Measurements from ENCODE around the gene ZYG11B. TPM values are rescaled to one million over a fixed set of nuclear protein-coding genes. Genes with fewer than 3 reads are reported as not detected.
"Not testable (repeated sequence)": the region's sequence is repeated elsewhere in the genome, so short reads cannot be mapped to it uniquely, and the experiment has no call there.

The ZYG11B gene
- total and polyA plus RNA-seq, 2 experiments from 2014 or later: 14.0 to 40.4 TPM

DNA sequence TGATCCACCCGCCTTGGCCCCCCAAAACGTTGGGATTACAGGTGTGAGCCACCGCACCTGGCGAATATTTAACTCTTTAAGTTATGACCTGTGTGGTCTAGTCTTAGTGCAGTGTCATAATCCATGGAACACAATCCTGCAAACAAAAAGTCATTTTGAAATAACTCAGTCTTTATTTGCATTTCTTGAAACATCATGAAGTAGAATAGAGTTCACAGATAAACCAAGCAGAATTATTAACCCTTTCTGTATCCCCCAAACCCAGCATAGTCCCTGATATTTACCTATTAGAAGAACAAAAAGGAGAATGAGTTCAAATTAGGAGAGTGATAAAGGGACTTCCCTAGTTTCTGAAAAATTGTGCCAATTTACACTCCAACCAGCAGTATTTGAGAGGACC, 19.9 kb downstream of the ZYG11B start:
- Histone ChIP-seq H3K9me3 (ENCODE audit: low read depth) (no peaks in the 10 kb centered on the region), H3K4me1 (ENCODE audit: low read depth) (peaks cover 11% of the 10 kb centered on the region), H3K36me3 (no peaks in the 10 kb centered on the region), H3K27me3 (no peaks in the 10 kb centered on the region), H3K4me3 (no peak overlapping the region), H3K27ac (no peak overlapping the region)
- TF ChIP-seq, protein P1, sequence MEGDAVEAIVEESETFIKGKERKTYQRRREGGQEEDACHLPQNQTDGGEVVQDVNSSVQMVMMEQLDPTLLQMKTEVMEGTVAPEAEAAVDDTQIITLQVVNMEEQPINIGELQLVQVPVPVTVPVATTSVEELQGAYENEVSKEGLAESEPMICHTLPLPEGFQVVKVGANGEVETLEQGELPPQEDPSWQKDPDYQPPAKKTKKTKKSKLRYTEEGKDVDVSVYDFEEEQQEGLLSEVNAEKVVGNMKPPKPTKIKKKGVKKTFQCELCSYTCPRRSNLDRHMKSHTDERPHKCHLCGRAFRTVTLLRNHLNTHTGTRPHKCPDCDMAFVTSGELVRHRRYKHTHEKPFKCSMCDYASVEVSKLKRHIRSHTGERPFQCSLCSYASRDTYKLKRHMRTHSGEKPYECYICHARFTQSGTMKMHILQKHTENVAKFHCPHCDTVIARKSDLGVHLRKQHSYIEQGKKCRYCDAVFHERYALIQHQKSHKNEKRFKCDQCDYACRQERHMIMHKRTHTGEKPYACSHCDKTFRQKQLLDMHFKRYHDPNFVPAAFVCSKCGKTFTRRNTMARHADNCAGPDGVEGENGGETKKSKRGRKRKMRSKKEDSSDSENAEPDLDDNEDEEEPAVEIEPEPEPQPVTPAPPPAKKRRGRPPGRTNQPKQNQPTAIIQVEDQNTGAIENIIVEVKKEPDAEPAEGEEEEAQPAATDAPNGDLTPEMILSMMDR (IDR thresholded peaks at IDR 0.05; ENCODE audit: low read depth, low read length): no peak
- DNase-seq (ENCODE audit: low read depth in 1 of 2, low spot score in 1 of 2): no peak

DNA sequence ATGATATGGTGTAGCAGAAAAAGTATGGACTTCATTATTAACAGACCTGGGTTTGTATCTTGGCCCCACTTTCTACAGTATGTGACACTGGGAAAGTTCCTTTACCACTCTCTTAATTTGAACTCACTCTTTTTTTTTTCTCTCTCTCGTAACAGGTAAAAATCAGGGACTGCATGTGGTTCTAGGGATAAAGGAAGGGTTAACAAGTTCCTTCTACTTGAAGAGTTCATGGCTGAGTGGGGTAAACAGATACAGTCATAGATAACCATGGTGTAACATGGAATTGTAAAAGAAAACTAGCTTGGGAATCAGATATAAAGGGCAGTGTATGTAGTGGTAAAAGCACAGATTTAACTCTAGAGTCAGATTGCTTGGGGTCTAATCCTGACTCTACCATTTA, 21.2 kb downstream of the ZYG11B start:
- Histone ChIP-seq H3K36me3 (no peaks in the 10 kb centered on the region), H3K27me3 (no peaks in the 10 kb centered on the region), H3K4me3 (no peak overlapping the region), H3K4me1 (ENCODE audit: low read depth) (peaks cover 22% of the 10 kb centered on the region), H3K27ac (no peak overlapping the region), H3K9me3 (ENCODE audit: low read depth) (no peaks in the 10 kb centered on the region)
- DNase-seq (ENCODE audit: low read depth in 1 of 2, low spot score in 1 of 2): no peak
- TF ChIP-seq, protein P1 (IDR thresholded peaks at IDR 0.05; ENCODE audit: low read depth, low read length): no peak

DNA sequence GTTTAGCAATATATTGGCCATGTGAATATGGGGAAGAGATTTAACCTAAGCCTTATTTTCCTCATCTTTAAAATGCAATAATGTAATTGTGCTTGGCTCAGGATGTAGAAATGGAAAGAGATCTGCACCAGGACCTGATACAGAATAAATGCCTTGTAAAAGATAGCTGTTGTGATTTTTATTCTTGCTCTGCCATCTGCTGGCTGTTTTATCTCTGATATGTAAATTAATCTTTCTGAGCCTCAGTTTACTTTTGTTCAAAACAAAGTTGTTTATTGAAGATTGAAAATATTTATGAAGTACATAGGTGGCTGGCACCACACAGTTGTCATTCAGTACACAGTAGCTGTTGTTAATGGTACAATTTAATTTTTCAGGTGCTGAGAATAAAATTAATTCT, 21.9 kb downstream of the ZYG11B start:
- peak in 1 of 2 donors; percentile 19 for DNase-seq (ENCODE audit: low read depth in 1 of 2, low spot score in 1 of 2)
- no peaks in the 10 kb centered on the region for H3K9me3 ChIP-seq (ENCODE audit: low read depth)

DNA sequence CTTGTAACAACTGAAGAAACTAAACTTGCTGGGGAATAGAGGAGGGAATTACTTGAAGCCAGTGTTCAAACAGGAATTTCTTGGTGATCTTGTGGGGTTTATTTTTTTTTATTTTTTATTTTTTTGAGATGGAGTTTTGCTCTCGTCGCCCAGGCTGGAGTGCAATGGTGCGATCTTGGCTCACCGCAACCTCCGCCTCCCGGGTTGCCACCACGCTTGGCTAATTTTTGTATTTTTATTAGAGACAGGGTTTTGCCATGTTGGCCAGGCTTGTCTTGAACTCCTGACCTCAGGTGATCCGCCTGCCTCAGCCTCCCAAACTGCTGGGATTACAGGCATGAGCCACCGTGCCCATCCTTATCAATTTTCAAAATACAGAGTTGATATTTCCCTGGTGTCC, 23.2 kb downstream of the ZYG11B start:
- H3K36me3 ChIP-seq; H3K27ac ChIP-seq; H3K27me3 ChIP-seq; H3K9me3 ChIP-seq (ENCODE audit: low read depth); DNase-seq (ENCODE audit: low read depth in 1 of 2, low spot score in 1 of 2); H3K4me3 ChIP-seq: not testable (repeated sequence)
- H3K4me1 ChIP-seq (ENCODE audit: low read depth): peaks cover 23% of the 10 kb centered on the region

More for the DNA sequence above, 21.9 kb downstream of the ZYG11B start:
- no peaks in the 10 kb centered on the region for H3K27me3 ChIP-seq
- H3K27ac ChIP-seq: no peak overlapping the region
- H3K4me3 ChIP-seq: no peak overlapping the region
- TF ChIP-seq, protein P1 (IDR thresholded peaks at IDR 0.05; ENCODE audit: low read depth, low read length): no peak
- H3K4me1 ChIP-seq (ENCODE audit: low read depth): peaks cover 23% of the 10 kb centered on the region
- H3K36me3 ChIP-seq: no peaks in the 10 kb centered on the region

DNA sequence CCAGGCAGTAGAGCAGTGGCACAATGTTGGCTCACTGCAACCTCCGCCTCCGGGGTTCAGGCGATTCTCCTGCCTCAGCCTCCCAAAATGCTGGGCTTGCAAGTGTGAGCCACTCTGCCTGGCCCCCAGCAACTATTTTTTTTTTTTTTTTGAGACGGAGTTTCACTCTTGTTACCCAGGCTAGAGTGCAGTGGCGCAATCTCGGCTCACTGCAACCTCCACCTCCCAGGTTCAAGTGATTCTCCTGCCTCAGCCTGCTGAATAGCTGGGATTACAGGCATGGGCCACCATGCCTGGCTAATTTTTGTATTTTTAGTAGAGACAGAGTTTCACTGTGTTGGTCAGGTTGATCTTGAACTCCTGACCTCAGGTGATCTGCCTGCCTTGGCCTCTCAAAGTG, 23.9 kb downstream of the ZYG11B start:
- H3K36me3 ChIP-seq; H3K9me3 ChIP-seq (ENCODE audit: low read depth); DNase-seq (ENCODE audit: low read depth in 1 of 2, low spot score in 1 of 2); H3K4me3 ChIP-seq; H3K27me3 ChIP-seq; H3K27ac ChIP-seq: not testable (repeated sequence)
- H3K4me1 ChIP-seq (ENCODE audit: low read depth): peaks cover 23% of the 10 kb centered on the region

DNA sequence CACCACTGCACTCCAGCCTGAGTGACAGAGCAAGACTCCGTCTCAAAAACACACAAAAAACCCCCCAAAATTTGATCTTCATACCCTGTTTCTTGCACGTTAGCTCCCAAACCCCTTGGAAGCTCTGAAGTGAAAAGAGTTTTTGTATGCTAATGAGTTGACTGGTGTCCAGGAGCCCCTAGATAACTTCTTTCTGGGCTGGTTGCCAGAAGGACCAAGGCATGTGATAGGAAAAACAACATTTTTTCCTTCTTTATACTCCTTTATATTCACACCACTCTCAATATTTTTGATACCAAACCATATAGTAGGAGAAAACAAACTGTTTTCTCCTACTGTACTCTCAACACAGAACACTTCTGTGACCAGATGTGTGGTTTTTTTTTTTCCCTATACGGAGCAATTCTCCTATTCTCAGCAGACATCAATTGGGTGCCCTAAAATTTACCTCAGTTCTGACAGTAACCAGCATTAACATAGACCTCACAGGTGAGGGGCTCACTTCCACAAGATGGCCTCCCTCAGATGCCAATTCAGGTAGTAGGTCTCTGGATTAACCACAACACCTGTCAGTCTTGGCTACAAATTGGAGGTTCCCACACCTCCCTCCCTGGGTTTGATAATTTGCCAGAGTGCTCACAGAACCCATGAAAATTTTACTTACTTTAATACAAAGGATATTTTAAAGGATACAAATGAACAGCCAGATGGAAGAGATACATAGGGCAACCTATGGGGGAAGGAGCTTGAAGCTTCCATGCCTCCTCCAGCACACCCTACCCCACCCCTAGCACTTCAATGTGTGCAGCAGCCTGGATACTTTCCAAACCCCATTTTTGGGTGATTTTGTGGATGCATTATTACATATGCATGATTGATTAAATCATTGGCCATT, 25.6 kb downstream of the ZYG11B start:
- Histone ChIP-seq H3K4me1 (ENCODE audit: low read depth) (peaks cover 23% of the 10 kb centered on the region), H3K4me3 (no peak overlapping the region), H3K27me3 (no peaks in the 10 kb centered on the region), H3K36me3 (no peaks in the 10 kb centered on the region), H3K27ac (peak overlapping the region; percentile 41), H3K9me3 (ENCODE audit: low read depth) (no peaks in the 10 kb centered on the region)
- peak; percentile 60 to 87 for DNase-seq (ENCODE audit: low read depth in 1 of 2, low spot score in 1 of 2)
- TF ChIP-seq, protein P1 (IDR thresholded peaks at IDR 0.05; ENCODE audit: low read depth, low read length): no peak
